Epithelial cell of proximal tubule (primary cell): ENCODE results near the gene IKBIP. TPM values are rescaled to one million over a fixed set of nuclear protein-coding genes. Genes with fewer than 3 reads are reported as not detected.
A peak's percentile ranks its signal among the peaks of the same experiment; 100 is the strongest.
"Not testable (repeated sequence)": the region's sequence is repeated elsewhere in the genome, so short reads cannot be mapped to it uniquely, and the experiment has no call there.

Source experiments
- DNase-seq: peaks from one replicate; pipeline ENCODE4 v3.0.0-alpha.2; 2011; ENCODE audit warnings: low read depth
- H3K4me3 ChIP-seq: 2 replicates; pipeline ENCODE4 v1.5.1; 2011; ENCODE audit warnings: low read depth, mild to moderate bottlenecking, low read length
- total RNA-seq: library from RNA; depleted of rRNA; stranded (reverse); fragments of >200 nt; gene quantifications from 2 replicates; pipeline ENCODE4 v1.2.3, GENCODE V29; 2015
- TF ChIP-seq, protein P1 (sequence below): conservative IDR thresholded peaks from 2 replicates; pipeline ENCODE4 v1.5.1; 2012; ENCODE audit warnings: low read depth, mild to moderate bottlenecking, low read length

The IKBIP gene
- total RNA-seq, 1 donor from 2014 or later = 48.3 TPM

DNA sequence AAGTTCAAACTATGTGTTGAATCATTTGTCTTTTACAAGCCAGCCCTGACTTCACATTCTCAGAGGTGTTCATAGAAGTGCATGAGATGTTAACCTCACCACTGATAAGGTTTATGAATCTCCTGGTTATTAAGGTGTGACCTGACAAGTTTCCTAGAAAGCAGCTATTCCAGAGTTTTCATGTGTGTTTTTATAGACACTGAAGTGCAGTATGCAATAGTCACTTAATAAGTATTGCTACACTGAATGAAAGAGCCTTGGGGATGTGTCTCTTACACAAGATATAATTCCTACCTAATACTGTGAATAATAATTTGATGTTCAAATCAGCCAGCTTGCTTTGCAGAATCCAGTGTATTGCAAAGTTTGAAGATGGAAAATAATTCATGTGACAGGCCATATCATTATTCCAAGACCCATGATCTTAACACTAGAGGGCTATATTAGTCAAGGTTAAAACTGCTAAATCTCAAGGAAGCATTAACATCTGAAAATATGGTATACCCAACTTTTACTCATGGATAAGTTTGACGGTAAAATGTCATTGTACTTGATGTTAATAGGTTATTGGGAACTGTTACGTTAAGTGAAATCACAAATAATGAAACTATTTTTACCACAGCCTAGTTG lies 38.1 kb downstream of the IKBIP start:
- H3K4me3 ChIP-seq = no peak overlapping the region
- DNase-seq = no peak
- TF ChIP-seq, protein P1, sequence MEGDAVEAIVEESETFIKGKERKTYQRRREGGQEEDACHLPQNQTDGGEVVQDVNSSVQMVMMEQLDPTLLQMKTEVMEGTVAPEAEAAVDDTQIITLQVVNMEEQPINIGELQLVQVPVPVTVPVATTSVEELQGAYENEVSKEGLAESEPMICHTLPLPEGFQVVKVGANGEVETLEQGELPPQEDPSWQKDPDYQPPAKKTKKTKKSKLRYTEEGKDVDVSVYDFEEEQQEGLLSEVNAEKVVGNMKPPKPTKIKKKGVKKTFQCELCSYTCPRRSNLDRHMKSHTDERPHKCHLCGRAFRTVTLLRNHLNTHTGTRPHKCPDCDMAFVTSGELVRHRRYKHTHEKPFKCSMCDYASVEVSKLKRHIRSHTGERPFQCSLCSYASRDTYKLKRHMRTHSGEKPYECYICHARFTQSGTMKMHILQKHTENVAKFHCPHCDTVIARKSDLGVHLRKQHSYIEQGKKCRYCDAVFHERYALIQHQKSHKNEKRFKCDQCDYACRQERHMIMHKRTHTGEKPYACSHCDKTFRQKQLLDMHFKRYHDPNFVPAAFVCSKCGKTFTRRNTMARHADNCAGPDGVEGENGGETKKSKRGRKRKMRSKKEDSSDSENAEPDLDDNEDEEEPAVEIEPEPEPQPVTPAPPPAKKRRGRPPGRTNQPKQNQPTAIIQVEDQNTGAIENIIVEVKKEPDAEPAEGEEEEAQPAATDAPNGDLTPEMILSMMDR = no peak

DNA sequence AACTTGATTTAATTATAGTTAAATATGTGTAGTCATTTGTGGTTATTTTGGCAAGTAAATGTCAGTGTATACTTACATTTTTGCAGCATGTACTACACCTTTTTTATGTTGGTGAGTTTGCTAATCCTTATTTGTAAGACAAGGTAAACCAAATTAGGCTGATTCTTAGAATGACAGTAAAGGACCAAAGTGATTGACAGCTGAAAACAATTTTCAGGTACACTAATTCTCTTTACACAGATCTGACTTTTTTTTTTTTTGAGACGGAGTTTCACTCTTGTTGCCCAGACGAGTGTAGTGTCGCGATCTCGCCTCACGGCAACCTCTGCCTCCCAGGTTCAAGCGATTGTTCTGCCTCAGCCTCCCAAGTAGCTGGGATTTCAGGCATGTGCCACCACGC lies 42.7 kb downstream of the IKBIP start:
- H3K4me3 ChIP-seq = no peak overlapping the region
- DNase-seq = no peak
- TF ChIP-seq, protein P1 = no peak

DNA sequence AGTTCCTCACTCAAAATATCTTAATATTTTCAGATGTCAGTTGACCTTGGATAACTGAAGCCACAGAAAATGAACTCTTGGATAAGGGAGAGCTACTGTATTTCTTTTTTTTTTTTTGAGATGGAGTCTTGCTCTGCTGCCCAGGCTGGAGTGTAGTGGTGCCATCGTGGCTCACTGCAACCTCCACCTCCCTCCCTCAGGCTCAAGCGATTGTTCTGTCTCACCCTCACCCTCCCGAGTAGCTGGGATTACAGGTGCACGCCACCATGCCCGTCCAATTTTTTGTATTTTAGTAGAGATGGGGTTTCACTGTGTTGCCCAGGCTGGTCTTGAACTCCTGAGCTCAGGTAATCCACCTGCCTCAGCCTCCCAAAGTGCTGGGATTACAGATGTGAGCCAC lies 47.3 kb downstream of the IKBIP start:
- H3K4me3 ChIP-seq, DNase-seq: not testable (repeated sequence)

DNA sequence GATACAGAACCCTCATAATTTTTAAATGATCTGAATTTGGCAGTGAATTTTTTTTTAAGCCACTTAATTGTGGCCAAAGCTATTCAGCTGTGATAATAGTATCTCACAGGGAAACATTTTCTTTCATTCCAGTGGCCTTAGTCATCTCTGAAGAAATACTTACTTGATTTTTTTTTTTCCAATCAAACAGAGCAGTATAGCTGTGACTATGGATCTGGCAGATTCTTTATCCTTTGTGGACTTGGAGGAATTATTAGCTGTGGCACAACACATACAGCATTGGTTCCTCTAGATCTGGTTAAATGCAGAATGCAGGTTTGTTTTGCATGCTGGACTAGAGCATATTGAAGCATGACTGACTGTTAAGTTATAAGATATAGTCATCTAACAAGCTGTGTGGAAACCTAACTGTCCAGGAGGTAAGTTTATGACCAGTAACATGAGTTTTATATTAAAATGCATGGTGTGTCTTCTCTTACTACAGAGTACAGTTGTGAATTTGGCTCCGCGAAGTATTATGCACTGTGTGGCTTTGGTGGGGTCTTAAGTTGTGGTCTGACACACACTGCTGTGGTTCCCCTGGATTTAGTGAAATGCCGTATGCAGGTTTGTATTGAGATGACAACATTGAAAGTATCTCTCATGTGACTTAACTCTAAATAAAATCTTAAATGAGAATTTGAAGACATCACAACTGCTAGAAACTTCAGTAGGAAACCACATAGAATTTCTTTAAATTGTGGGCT lies 49.2 kb downstream of the IKBIP start:
- DNase-seq = peak; percentile 52

DNA sequence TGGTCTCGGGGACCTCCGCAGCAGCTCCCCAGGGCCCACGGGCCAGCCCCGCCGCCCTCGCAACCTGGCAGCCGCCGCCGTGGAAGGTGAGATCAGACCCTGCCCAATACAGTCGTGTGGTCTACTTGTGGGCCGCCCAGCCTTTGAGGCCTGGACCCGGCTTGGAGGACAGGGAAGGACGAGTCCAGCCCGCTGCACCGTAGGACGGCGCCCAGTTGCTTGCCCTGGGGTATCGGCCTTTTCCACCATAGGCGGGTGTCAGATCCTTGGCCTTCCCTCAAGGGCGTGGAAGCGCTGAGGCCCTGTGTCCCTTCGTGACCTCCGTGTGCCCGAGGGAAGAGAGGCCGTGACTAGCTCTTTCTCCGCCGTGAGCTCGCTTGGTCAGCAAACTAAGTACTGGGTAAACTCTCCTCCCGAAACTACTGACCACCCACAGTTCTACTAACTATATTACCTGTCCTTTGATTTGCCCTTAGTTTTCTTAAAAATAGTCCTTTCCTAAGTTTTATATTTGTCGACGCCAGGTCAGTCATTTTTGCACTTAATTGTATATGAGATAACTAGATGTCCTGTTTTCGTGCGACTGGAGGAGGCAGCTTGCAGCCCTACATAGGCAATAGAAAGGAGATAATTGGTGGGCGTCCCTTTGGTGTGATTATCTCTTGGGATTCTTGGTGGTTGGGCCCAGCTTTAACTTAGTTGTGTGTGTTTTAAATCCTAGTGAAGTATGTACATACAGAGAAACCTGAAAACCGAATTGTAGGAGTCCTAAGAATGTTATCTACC lies 50.3 kb downstream of the IKBIP start:
- TF ChIP-seq, protein P1 = no peak
- H3K4me3 ChIP-seq = peak overlapping the region; percentile 98
- DNase-seq = no peak

More for the DNA sequence above, 49.2 kb downstream of the IKBIP start:
- H3K4me3 ChIP-seq = peak overlapping the region; percentile 98
- TF ChIP-seq, protein P1 = no peak

DNA sequence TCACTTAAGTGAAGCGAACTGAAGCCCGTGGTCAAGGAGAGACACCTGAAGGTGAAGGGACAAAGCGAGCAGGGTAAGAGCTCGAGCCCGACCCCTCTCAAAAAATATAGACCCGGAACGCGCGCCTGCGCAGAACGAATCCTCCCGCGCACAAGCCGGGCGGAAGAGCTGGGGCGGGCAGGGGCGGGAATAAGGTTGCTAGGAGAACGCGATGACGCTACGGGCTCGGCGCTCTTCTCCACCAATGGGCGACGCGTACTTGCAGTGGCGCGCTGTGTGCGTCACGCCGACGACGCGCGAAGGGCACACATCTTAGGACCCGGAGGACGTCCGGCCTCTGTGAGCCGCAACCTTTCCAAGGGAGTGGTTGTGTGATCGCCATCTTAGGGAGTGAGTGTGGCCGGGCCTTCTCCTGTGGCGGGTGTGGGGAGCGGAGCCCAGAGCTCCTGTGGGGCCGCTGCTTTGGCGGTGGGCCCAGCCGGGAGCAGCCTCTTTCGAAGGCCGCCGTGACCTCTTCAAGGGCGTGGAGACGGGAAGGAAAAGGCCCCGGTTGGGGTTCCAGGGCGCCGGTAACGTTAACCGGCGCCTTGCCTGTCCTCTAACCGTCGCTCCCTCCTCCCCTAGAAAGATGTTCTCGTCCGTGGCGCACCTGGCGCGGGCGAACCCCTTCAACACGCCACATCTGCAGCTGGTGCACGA lies 51.1 kb downstream of the IKBIP start, which contains the start of gene SLC25A3:
Gene SLC25A3 (plus strand): TSS at position 336 of the 699 bp plus-strand sequence. CDS start 293 bp downstream, at position 629.
- peak; percentile 63 for DNase-seq
- peak within 1 kb of the TSS; percentile 98 for H3K4me3 ChIP-seq
- TF ChIP-seq, protein P1 = no peak
